ENCODE results near the gene SLC35G6. TPM values are rescaled to one million over a fixed set of nuclear protein-coding genes. Genes with fewer than 3 reads are reported as not detected.

SLC35G6 gene
- total and polyA plus RNA-seq, 2 of the 13 experiments (the other 11 are each of a cell fraction or from before 2014, with no cell fraction given): 0.07 TPM; not detected in 1

- TF ChIP-seq RAD21 (CRISPR knock-in tag; IDR thresholded peaks at IDR 0.05): no peak
- no peak for TF ChIP-seq TFAP4 (IDR thresholded peaks at IDR 0.05; ENCODE audit: borderline replicate concordance, low read depth)
- TF ChIP-seq MXI1 (IDR thresholded peaks at IDR 0.05; ENCODE audit: borderline replicate concordance, low read depth, low read length): peak; percentile 39; the same call in 1 of the 3 replicates
- TF ChIP-seq SETDB1 (CRISPR knock-in tag; IDR thresholded peaks at IDR 0.05; ENCODE audit: borderline replicate concordance): no peak
- no peak for TF ChIP-seq PTBP1 (IDR thresholded peaks at IDR 0.05; ENCODE audit: low read depth, low read length, poor library complexity, severe bottlenecking)
- no peak for TF ChIP-seq MXD3 (CRISPR knock-in tag; IDR thresholded peaks at IDR 0.05)
- TF ChIP-seq MBD4 (IDR thresholded peaks at IDR 0.05; ENCODE audit: borderline replicate concordance, low read length): no peak
- no peak; the same call in 1 of the 2 replicates for TF ChIP-seq SALL1 (CRISPR knock-in tag; IDR thresholded peaks at IDR 0.05)
- TF ChIP-seq SNAPC2 (CRISPR knock-in tag; IDR thresholded peaks at IDR 0.05): no peak
- no peak for TF ChIP-seq ZNF274 (CRISPR knock-in tag; IDR thresholded peaks at IDR 0.05)
- TF ChIP-seq ZZZ3 (CRISPR knock-in tag; IDR thresholded peaks at IDR 0.05; ENCODE audit: borderline replicate concordance): no peak
- no peak for TF ChIP-seq NCOA1 (CRISPR knock-in tag; IDR thresholded peaks at IDR 0.05)
- no peak for TF ChIP-seq ZNF34 (CRISPR knock-in tag; IDR thresholded peaks at IDR 0.05; ENCODE audit: borderline replicate concordance)
- TF ChIP-seq MAX (IDR thresholded peaks at IDR 0.05): peak; percentile 49; the same call in 1 of the 2 replicates
- peak; percentile 33; the same call in 1 of the 2 replicates for TF ChIP-seq ZBTB33 (CRISPR knock-in tag; IDR thresholded peaks at IDR 0.05)
- no peak for TF ChIP-seq ZSCAN12 (CRISPR knock-in tag; IDR thresholded peaks at IDR 0.05)
- no peak for TF ChIP-seq ZBTB26 (CRISPR knock-in tag; IDR thresholded peaks at IDR 0.05; ENCODE audit: borderline replicate concordance)
- no peak for TF ChIP-seq SP5 (CRISPR knock-in tag; IDR thresholded peaks at IDR 0.05; ENCODE audit: borderline replicate concordance, low read depth)
- no peak for TF ChIP-seq THYN1 (CRISPR knock-in tag; IDR thresholded peaks at IDR 0.05; ENCODE audit: borderline replicate concordance, low read depth)
- TF ChIP-seq ZFP91 (CRISPR knock-in tag; IDR thresholded peaks at IDR 0.05; ENCODE audit: borderline replicate concordance): 0 out of 2 replicates have a peak, but pooled peaks have one; percentile 9
- no peak for TF ChIP-seq NPAS2 (CRISPR knock-in tag; IDR thresholded peaks at IDR 0.05; ENCODE audit: borderline replicate concordance)
These were observed 3.6 kb upstream of the SLC35G6 start (continued) for GRCh38 chr17:7477392-7478275.

Measured in HepG2 (cell line).